C4-2B (cell line): Measurements from ENCODE around the gene TRIM29.

Experiments
- H3K27ac ChIP-seq: fragments of 450-650 bp; 2 replicates; pipeline ENCODE4 v1.5.1; 2017
- ZFX ChIP-seq: fragments of 450-650 bp; IDR thresholded peaks from 2 replicates; pipeline ENCODE4 v1.6.1; 2017
- TF ChIP-seq, protein P1 (sequence below): fragments of 450-650 bp; conservative IDR thresholded peaks from 2 replicates; pipeline ENCODE4 v1.5.1; 2017; ENCODE audit warnings: mild to moderate bottlenecking

The TRIM29 gene

DNA sequence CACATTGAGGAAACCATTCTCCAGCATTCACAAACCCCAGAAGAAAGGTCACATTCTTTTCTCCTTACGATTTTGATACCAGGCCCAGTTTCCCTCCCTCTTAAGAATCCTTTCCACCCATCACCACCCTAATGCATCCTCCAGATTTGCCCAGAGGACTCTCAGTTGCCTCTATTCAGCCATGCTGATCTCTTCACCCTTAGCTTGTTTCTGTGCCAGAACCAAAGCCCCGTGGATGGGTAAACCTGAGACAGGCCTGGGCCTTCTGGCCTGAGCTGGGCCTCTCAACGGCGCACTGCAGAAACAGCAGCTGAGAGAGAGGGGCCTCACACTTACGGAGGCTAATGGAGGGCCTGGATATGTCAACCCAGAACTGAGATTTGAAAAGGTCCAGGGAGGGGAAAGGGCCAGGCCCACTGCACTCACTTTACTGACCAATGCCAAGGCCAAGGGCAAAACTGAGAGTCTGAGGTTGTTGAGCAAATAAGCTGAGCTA, 40.7 kb upstream of the TRIM29 start:
- no peak overlapping the region for H3K27ac ChIP-seq
- TF ChIP-seq ZFX = no peak
- TF ChIP-seq, protein P1, sequence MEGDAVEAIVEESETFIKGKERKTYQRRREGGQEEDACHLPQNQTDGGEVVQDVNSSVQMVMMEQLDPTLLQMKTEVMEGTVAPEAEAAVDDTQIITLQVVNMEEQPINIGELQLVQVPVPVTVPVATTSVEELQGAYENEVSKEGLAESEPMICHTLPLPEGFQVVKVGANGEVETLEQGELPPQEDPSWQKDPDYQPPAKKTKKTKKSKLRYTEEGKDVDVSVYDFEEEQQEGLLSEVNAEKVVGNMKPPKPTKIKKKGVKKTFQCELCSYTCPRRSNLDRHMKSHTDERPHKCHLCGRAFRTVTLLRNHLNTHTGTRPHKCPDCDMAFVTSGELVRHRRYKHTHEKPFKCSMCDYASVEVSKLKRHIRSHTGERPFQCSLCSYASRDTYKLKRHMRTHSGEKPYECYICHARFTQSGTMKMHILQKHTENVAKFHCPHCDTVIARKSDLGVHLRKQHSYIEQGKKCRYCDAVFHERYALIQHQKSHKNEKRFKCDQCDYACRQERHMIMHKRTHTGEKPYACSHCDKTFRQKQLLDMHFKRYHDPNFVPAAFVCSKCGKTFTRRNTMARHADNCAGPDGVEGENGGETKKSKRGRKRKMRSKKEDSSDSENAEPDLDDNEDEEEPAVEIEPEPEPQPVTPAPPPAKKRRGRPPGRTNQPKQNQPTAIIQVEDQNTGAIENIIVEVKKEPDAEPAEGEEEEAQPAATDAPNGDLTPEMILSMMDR = no peak

DNA sequence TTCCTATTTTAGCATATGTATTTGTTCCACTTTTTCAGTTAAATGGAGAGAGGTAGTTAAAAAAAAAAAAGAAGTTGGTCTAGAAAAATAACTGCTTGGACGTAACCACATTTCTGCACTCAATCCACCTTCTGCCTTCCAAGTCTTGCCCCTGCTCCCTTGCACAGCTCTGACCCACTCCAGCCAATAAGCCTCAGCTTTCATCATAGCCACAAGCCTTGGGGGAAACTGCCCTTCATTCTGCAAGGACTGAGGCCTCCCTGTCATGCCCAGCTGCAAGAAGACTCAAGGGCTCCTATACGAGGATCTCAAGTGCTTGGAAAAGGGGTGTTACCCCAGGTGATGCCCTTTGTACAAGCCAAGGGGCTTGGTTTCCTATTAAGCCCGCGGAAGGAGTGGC, 37.0 kb upstream of the TRIM29 start:
- TF ChIP-seq ZFX = no peak
- TF ChIP-seq, protein P1 = no peak
- H3K27ac ChIP-seq = no peak overlapping the region

DNA sequence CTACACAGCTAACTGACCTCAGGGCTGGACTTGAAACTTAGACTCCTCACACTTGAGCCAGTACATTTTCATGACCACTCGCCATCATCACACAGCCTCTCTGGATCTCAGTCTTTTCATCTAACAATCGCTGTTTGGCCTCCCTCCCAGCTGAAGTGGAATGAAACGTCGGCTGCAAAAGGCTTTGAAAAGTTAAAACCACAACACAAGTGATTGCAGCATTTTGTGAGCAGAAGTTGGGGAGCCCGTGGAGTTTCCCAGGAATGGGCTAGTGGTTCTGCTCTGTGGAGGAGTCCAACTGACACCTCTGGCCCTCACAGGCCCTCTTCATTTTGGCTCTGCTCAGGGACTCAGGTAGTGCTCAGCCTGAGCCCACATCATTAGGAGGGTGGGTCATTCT, 35.9 kb upstream of the TRIM29 start:
- no peak overlapping the region for H3K27ac ChIP-seq
- TF ChIP-seq ZFX = no peak
- TF ChIP-seq, protein P1 = no peak

DNA sequence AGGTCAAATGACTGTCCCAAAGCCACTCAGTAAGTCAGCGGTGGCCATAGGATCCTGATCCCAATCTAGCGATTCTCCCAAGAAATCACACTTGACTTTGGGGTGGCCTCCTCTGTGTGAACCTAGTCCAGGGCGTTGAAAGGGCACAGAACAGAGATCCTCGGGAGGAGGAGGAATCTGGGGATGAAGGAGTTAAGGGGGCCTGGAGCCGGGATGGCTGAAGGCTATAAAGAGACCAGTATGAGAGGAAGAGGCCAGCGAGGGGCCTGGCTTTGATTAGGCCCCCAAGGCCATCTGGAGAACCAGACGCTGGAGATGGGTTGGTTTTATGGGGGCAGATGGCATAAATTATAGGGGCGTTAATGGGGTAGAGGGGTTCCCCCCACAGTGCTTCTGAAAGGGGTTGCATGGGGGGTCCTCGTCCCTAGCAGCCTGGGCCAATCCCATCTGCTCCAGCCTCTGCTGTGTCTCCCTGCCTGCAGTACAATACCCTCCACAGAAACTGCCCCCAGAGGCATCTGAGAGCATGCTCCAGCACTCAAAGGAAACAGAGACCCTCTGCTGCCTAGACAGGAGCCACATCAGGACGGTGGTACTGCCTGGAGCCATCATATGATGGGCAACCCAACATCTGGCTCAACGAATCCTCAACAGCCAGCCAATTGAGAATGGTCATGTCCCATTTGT, 35.2 kb upstream of the TRIM29 start:
- no peak overlapping the region for H3K27ac ChIP-seq
- TF ChIP-seq ZFX = no peak
- TF ChIP-seq, protein P1 = no peak

DNA sequence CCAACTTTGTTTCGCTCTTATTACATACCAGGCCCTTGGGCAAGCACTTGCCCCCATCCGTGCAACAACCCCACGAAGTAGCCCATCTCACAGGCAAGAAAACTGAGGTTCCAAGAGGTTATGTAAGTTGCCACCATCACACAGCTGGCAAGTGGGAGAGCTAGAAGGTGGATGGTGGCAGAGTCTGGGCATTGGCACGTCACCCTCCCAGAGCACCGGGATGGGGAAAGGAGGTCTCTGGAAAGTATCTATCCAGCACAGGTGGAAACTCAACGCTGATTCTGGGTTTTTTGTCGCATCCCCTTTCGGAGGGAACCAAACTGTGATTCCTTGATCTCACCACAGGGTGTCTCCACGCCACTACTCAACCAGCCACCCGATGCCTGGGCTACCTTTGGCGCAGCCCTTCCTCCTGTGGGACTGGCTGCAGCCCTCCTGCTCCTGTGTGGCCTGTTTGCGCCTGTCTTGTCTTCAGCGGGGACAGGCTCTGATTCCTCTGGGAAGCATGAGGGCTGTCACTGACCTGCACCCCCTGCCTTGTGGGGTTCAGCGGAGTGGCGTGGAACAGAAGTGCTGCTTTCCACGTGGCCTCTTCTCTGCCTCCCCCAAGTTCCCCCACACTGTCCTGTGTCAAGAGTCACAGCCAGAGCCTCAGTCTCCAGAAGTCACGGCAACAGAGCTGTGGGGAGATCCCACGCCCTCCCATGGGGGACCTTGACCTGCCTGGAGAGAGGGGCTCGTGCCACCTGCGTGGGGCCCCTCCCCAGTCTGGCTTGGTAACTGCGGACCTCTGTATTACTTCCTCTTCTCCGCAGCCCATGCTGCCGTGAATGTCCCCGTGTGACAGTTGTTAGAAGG, 34.4 kb upstream of the TRIM29 start:
- TF ChIP-seq, protein P1 = peak; percentile 82
- no peak for TF ChIP-seq ZFX
- H3K27ac ChIP-seq = no peak overlapping the region

DNA sequence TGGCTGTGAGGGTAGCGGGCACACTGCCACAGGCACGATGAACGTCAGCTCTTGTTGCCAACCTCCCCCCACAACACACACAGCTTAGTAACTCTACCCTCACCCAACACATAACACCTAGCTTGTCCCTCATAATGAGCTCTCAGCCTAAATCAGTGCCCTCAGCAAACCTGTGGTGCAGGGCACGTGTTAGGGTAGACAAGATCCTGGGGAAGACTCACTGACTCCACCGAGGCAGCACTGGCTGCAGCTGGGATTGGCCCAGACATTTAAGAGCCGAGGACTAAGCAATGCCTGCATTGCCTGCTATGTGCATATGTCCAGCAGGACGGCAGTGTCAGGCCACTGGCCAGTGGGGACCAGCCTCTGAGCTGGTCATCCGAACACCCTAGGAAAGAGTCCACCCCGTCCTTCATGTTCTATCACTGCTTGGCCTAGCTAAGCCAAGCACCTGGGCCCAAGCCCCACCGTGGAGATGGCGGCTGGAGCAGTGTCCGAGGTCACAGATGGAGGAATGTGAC, 32.9 kb upstream of the TRIM29 start:
- no peak for TF ChIP-seq ZFX
- TF ChIP-seq, protein P1 = no peak
- H3K27ac ChIP-seq = no peak overlapping the region
